KMS-11 (cell line): Measurements from ENCODE around the gene IL1RAPL2.

Experiments used
- H2AFZ ChIP-seq: fragments of 200-600 bp; sonication (generic); 2 replicates; pipeline ENCODE4 v1.6.1; 2016; ENCODE audit warnings: antibody characterized with exemption, mixed run types, low read depth
- H3K27ac ChIP-seq: fragments of 200-600 bp; sonication (generic); 2 replicates; pipeline ENCODE4 v1.6.1; 2016; ENCODE audit warnings: mild to moderate bottlenecking, mixed run types
- H3K27me3 ChIP-seq: fragments of 200-600 bp; sonication (generic); 2 replicates; pipeline ENCODE4 v1.6.1; 2017; ENCODE audit warnings: mild to moderate bottlenecking, low read depth, mixed run types, moderate library complexity; ENCODE audit not compliant: insufficient read depth
- H3K36me3 ChIP-seq: fragments of 200-600 bp; sonication (generic); 2 replicates; pipeline ENCODE4 v1.6.1; 2017; ENCODE audit warnings: mild to moderate bottlenecking, mixed run types; ENCODE audit not compliant: insufficient read depth
- H3K4me1 ChIP-seq: fragments of 200-600 bp; sonication (generic); 2 replicates; pipeline ENCODE4 v1.6.1; 2016; ENCODE audit warnings: mild to moderate bottlenecking, low read depth, mixed run types; ENCODE audit not compliant: poor library complexity, severe bottlenecking
- H3K4me2 ChIP-seq: fragments of 200-600 bp; sonication (generic); 2 replicates; pipeline ENCODE4 v1.7.0; 2016; ENCODE audit warnings: mild to moderate bottlenecking, mixed run types
- H3K4me3 ChIP-seq: fragments of 200-600 bp; sonication (generic); IDR thresholded peaks from 2 replicates; pipeline ENCODE4 v1.6.1; 2017; ENCODE audit warnings: low read depth, low read length, mixed read lengths; ENCODE audit not compliant: insufficient read depth
- H3K79me2 ChIP-seq: fragments of 200-600 bp; sonication (generic); 2 replicates; pipeline ENCODE4 v1.6.1; 2016; ENCODE audit warnings: low read depth, mixed run types; ENCODE audit not compliant: insufficient read depth
- H3K9ac ChIP-seq: fragments of 200-600 bp; sonication (generic); 2 replicates; pipeline ENCODE4 v1.6.1; 2016; ENCODE audit warnings: mild to moderate bottlenecking, mixed run types
- H4K20me1 ChIP-seq: fragments of 200-600 bp; sonication (generic); 2 replicates; pipeline ENCODE4 v1.6.1; 2016; ENCODE audit warnings: mild to moderate bottlenecking, mixed run types; ENCODE audit not compliant: insufficient read depth
- TF ChIP-seq, protein P1 (sequence below): fragments of 200-600 bp; sonication (generic); conservative IDR thresholded peaks from 2 replicates; pipeline ENCODE4 v1.6.1; 2017; ENCODE audit warnings: low read depth, mild to moderate bottlenecking, antibody characterized with exemption, low read length, moderate library complexity, mixed read lengths

Gene IL1RAPL2

DNA sequence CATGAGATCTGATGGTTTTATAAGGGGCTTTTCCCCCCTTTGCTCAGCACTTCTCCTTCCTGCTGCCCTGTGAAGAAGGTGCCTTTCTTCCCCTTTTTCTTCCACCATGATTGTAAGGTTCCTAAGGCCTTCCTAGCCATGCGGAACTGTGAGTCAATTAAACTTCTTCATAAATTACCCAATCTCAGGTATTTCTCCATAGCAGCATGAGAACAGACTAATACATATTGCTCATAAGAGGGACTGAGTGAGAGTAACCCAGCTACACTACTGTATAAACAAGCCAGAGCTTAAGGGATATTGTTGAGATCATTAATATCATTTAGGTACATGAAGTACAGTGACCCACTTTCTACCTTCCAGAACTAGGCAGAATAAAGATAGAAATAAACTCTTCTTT is 551.6 kb downstream of the IL1RAPL2 start:
- Histone ChIP-seq H3K4me3 (no peak overlapping the region), H3K4me1 (no peaks in the 10 kb centered on the region), H3K27me3 (no peaks in the 10 kb centered on the region), H4K20me1 (no peaks in the 10 kb centered on the region), H3K36me3 (no peaks in the 10 kb centered on the region), H3K4me2 (no peak overlapping the region), H3K9ac (no peak overlapping the region), H3K27ac (no peak overlapping the region), H3K79me2 (no peaks in the 10 kb centered on the region), H2AFZ (no peak overlapping the region)
- TF ChIP-seq, protein P1, sequence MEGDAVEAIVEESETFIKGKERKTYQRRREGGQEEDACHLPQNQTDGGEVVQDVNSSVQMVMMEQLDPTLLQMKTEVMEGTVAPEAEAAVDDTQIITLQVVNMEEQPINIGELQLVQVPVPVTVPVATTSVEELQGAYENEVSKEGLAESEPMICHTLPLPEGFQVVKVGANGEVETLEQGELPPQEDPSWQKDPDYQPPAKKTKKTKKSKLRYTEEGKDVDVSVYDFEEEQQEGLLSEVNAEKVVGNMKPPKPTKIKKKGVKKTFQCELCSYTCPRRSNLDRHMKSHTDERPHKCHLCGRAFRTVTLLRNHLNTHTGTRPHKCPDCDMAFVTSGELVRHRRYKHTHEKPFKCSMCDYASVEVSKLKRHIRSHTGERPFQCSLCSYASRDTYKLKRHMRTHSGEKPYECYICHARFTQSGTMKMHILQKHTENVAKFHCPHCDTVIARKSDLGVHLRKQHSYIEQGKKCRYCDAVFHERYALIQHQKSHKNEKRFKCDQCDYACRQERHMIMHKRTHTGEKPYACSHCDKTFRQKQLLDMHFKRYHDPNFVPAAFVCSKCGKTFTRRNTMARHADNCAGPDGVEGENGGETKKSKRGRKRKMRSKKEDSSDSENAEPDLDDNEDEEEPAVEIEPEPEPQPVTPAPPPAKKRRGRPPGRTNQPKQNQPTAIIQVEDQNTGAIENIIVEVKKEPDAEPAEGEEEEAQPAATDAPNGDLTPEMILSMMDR = no peak

DNA sequence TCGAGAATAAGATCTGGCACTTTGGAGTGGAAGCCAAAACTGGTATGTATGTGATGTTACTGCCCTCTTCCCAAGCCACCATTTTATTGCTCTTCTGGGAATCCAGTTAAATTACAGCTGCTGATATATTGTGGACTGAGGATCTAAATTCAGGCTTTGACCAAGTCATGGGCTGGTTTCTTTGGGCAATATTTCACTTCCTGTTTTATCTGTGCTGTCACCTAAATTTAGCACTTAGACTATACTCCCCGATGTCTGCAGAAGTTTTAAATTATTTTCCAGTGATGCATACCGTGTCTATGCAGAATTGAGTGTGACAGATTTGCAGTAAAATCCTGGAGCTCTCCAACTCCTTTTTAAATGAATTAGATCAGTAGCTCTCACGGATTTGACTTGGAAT is 554.5 kb downstream of the IL1RAPL2 start:
- H3K36me3 ChIP-seq = no peaks in the 10 kb centered on the region
- no peak overlapping the region for H2AFZ ChIP-seq
- no peaks in the 10 kb centered on the region for H3K27me3 ChIP-seq
- no peaks in the 10 kb centered on the region for H3K4me1 ChIP-seq
- no peak overlapping the region for H3K4me2 ChIP-seq
- no peak overlapping the region for H3K4me3 ChIP-seq
- H4K20me1 ChIP-seq = no peaks in the 10 kb centered on the region
- TF ChIP-seq, protein P1 = no peak
- H3K79me2 ChIP-seq = no peaks in the 10 kb centered on the region
- H3K9ac ChIP-seq = no peak overlapping the region
- H3K27ac ChIP-seq = no peak overlapping the region

DNA sequence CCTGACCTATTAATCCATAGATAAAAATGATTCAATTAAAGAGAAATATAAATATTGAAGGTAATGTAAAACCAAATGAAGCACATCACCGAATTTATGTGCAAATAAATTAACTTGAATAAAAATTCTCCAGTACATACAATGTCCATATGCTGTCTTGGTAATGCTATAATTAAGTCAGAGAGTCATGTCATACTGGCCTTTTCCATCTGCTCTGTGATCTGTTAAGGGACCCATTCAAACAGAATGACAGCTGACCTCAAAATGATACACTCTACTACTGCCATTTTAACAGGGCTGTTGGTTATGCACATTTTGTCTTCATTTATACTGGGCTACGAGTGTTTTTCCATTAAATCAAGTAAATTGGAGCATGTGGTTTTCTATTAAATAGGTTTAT is 555.2 kb downstream of the IL1RAPL2 start:
- H2AFZ ChIP-seq = no peak overlapping the region
- TF ChIP-seq, protein P1 = no peak
- no peaks in the 10 kb centered on the region for H3K36me3 ChIP-seq
- H3K4me2 ChIP-seq = no peak overlapping the region
- H3K27ac ChIP-seq = no peak overlapping the region
- no peaks in the 10 kb centered on the region for H3K4me1 ChIP-seq
- no peak overlapping the region for H3K9ac ChIP-seq
- H3K79me2 ChIP-seq = no peaks in the 10 kb centered on the region
- H4K20me1 ChIP-seq = no peaks in the 10 kb centered on the region
- no peak overlapping the region for H3K4me3 ChIP-seq
- no peaks in the 10 kb centered on the region for H3K27me3 ChIP-seq

DNA sequence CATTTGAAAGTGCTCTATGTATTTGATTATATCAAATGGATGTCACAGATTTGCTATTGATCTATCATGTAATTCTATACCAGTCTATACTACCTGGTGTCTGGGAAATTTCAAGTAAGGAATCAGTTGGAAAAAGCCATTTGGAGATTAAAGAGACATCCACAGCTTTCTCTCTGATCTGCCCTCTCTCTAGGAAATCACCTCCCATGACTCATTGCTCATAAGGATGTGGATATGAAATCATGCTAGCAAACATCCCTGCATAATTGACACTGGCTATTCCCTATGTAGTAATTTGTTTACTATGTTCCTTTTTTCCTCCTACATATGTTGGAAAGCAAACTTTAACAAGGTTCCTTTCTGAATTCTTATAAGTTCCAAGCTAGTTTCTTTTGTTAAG is 560.2 kb downstream of the IL1RAPL2 start:
- TF ChIP-seq, protein P1 = no peak

More for the DNA sequence above, 560.2 kb downstream of the IL1RAPL2 start:
- Histone ChIP-seq H3K9ac (no peak overlapping the region), H4K20me1 (no peaks in the 10 kb centered on the region), H3K27me3 (no peaks in the 10 kb centered on the region), H3K36me3 (no peaks in the 10 kb centered on the region), H3K4me1 (no peaks in the 10 kb centered on the region), H3K4me3 (no peak overlapping the region), H2AFZ (no peak overlapping the region), H3K4me2 (no peak overlapping the region), H3K27ac (no peak overlapping the region), H3K79me2 (no peaks in the 10 kb centered on the region)
